OCI-LY3 (cell line): ENCODE data around the gene CAMK1G.

ENCODE experiments used
- EZH2phosphoT487 ChIP-seq: fragments of 200-600 bp; shearing (Covaris generic); IDR thresholded peaks from 2 replicates; pipeline ENCODE4 v1.6.1; 2018; ENCODE audit warnings: antibody characterized with exemption, mixed run types, low read depth
- TF ChIP-seq, protein P1 (sequence below): fragments of 200-600, 300-600 bp; sonication (generic); IDR thresholded peaks from 2 replicates; pipeline ENCODE4 v1.5.1; 2014; ENCODE audit warnings: antibody characterized with exemption, low read length, low read depth

DNA sequence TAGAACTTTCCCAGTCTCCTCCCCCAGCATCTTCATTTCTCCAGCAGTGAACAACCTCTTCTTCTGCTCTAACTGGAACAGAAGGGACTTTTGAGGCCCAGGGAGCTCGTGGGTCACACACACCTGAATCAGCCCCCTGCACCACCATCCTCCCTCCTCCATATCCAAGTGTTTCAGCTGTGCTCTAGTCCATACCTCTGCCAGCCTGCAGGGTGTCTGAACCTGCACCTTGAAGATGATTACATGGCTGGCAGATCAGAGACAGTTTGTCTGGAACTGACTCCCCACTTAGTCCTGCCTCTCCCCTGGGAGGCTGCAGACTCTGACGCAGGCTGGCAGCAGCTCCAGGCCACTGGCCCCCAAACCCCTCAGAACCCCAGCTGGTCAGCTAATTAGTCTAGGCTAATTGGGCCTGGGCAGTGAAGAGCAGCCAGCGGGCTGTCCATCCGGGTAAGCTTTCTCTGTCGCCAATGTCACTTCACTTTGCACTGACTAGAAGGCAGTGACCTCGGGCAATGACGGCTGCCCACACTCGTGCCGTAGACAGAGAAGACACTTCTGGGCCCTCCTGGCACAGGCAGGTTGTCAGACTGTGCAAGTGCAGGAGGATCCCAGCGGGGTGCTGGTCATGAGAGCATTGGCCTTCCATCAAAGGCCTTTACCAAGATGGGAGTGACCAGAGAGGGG, 12.2 kb downstream of the CAMK1G start:
- TF ChIP-seq, protein P1, sequence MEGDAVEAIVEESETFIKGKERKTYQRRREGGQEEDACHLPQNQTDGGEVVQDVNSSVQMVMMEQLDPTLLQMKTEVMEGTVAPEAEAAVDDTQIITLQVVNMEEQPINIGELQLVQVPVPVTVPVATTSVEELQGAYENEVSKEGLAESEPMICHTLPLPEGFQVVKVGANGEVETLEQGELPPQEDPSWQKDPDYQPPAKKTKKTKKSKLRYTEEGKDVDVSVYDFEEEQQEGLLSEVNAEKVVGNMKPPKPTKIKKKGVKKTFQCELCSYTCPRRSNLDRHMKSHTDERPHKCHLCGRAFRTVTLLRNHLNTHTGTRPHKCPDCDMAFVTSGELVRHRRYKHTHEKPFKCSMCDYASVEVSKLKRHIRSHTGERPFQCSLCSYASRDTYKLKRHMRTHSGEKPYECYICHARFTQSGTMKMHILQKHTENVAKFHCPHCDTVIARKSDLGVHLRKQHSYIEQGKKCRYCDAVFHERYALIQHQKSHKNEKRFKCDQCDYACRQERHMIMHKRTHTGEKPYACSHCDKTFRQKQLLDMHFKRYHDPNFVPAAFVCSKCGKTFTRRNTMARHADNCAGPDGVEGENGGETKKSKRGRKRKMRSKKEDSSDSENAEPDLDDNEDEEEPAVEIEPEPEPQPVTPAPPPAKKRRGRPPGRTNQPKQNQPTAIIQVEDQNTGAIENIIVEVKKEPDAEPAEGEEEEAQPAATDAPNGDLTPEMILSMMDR: no peak
- TF ChIP-seq EZH2phosphoT487: no peak
